Right atrium auricular region (tissue), 2 donors: ENCODE measurements around the gene DLK2. TPM values are rescaled to one million over a fixed set of nuclear protein-coding genes. Genes with fewer than 3 reads are reported as not detected.
"Not testable (repeated sequence)": the region's sequence is repeated elsewhere in the genome, so short reads cannot be mapped to it uniquely, and the experiment has no call there.

Source experiments
- DNase-seq: peaks from one replicate; pipeline ENCODE4 v3.0.0-alpha.2; 2019; ENCODE audit warnings: low spot score
- H3K27ac ChIP-seq, 2 donors: fragments of 200-600 bp; sonication (generic); 1 replicate in 1 of 2; 2 replicates in 1 of 2; pipeline ENCODE4 v1.5.1; 2016 to 2019
- H3K27me3 ChIP-seq, 2 donors: fragments of 200-600 bp; sonication (generic); one replicate each; pipeline versions ENCODE4 v1.5.1 to v1.6.0; 2017 to 2019
- H3K36me3 ChIP-seq: fragments of 200-600 bp; sonication (generic); one replicate; pipeline ENCODE4 v1.5.1; 2016
- H3K4me1 ChIP-seq, 2 donors: fragments of 200-600 bp; sonication (generic); one replicate each; pipeline versions ENCODE4 v1.5.1 to v1.6.0; 2017 to 2019
- H3K4me3 ChIP-seq, 2 donors: fragments of 200-600 bp; sonication (generic); 1 replicate in 1 of 2; 2 replicates in 1 of 2; pipeline ENCODE4 v1.5.1; 2017 to 2019; ENCODE audit warnings: mild to moderate bottlenecking in 1 of 2, moderate library complexity in 1 of 2
- H3K9me3 ChIP-seq, 2 donors: fragments of 200-600 bp; sonication (generic); one replicate each; pipeline ENCODE4 v1.5.1; 2019
- CTCF ChIP-seq, 2 donors: fragments of 200-600 bp; sonication (generic); IDR thresholded peaks; one replicate each; pipeline ENCODE4 v1.5.1; 2019; ENCODE audit warnings: antibody characterized with exemption in 2 of 2
- total RNA-seq, 2 donors: library from RNA; depleted of rRNA; stranded (reverse); fragments of >200 nt; gene quantifications; one replicate each; pipeline ENCODE4 v1.1.0, GENCODE V29; 2016

Gene DLK2
- total RNA-seq = 1 to 10 TPM in 1 of 2 donors, not detected in 1; 1.3 TPM

- H3K4me3 ChIP-seq = peak within 1 kb of the TSS; percentile 38 to 58
- TF ChIP-seq CTCF (IDR thresholded peaks at IDR 0.05) = no peak
- peaks cover 0 to 6% of the 10 kb centered on the region in 2 donors for H3K27me3 ChIP-seq
Measured at GRCh38 chr6:43455531-43456428, at the start of gene DLK2. DLK2 (minus strand) TSS chr6:43455548; CDS start chr6:43454825, 723 bp downstream.

GRCh38 chr6:43503443-43503842 is 48.1 kb upstream of the DLK2 start:
- no peaks in the 10 kb centered on the region for H3K27me3 ChIP-seq
- TF ChIP-seq CTCF (IDR thresholded peaks at IDR 0.05) = no peak
- no peak overlapping the region for H3K4me3 ChIP-seq
- no peak for DNase-seq
- no peaks in the 10 kb centered on the region for H3K9me3 ChIP-seq
- H3K27ac ChIP-seq = no peak overlapping the region
- H3K36me3 ChIP-seq = peaks cover 65% of the 10 kb centered on the region
- H3K4me1 ChIP-seq = peaks cover 0 to 34% of the 10 kb centered on the region in 2 donors

More at GRCh38 chr6:43455531-43456428, at the start of gene DLK2:
- Histone ChIP-seq H3K4me1 (peaks cover 0 to 20% of the 10 kb centered on the region in 2 donors), H3K9me3 (no peaks in the 10 kb centered on the region), H3K27ac (no peak within 1 kb of the TSS), H3K36me3 (peaks cover under 1% of the 10 kb centered on the region)
- DNase-seq = no peak

- H3K4me1 ChIP-seq = peaks cover 0 to 37% of the 10 kb centered on the region in 2 donors
- H3K27me3 ChIP-seq = no peaks in the 10 kb centered on the region
- H3K36me3 ChIP-seq = peaks cover 72% of the 10 kb centered on the region
- no peak overlapping the region for H3K4me3 ChIP-seq
- DNase-seq = no peak
- no peak overlapping the region for H3K27ac ChIP-seq
- H3K9me3 ChIP-seq = no peaks in the 10 kb centered on the region
- TF ChIP-seq CTCF (IDR thresholded peaks at IDR 0.05) = no peak
Measured at GRCh38 chr6:43502666-43503065, 47.3 kb upstream of the DLK2 start.

GRCh38 chr6:43500921-43501320 is 45.6 kb upstream of the DLK2 start:
- no peak for DNase-seq
- Histone ChIP-seq H3K4me1 (peaks cover 0 to 40% of the 10 kb centered on the region in 2 donors), H3K4me3 (no peak overlapping the region), H3K27ac (no peak overlapping the region), H3K9me3 (no peaks in the 10 kb centered on the region), H3K27me3 (no peaks in the 10 kb centered on the region), H3K36me3 (peaks cover 72% of the 10 kb centered on the region)
- no peak for TF ChIP-seq CTCF (IDR thresholded peaks at IDR 0.05)

GRCh38 chr6:43499028-43499815 is 43.9 kb upstream of the DLK2 start:
- Histone ChIP-seq H3K4me3 (no peak overlapping the region), H3K27me3 (no peaks in the 10 kb centered on the region), H3K27ac (peak overlapping the region in 1 of 2 donors; percentile 15), H3K36me3 (peaks cover 57% of the 10 kb centered on the region), H3K4me1 (peaks cover 0 to 52% of the 10 kb centered on the region in 2 donors), H3K9me3 (no peaks in the 10 kb centered on the region)
- no peak for DNase-seq
- TF ChIP-seq CTCF (IDR thresholded peaks at IDR 0.05) = no peak

- not testable (repeated sequence) for H3K27ac ChIP-seq
Measured at GRCh38 chr6:43498291-43498690, 42.9 kb upstream of the DLK2 start.

More at GRCh38 chr6:43498291-43498690, 42.9 kb upstream of the DLK2 start:
- H3K27me3 ChIP-seq, DNase-seq, H3K4me3 ChIP-seq, H3K9me3 ChIP-seq: not testable (repeated sequence)
- Histone ChIP-seq H3K36me3 (peaks cover 50% of the 10 kb centered on the region), H3K4me1 (peaks cover 0 to 52% of the 10 kb centered on the region in 2 donors)
